IPS-18c (cell line): ENCODE measurements around the gene KCNK7.
"Not testable (repeated sequence)": the region's sequence is repeated elsewhere in the genome, so short reads cannot be mapped to it uniquely, and the experiment has no call there.

Experiments
- H3K4me3 ChIP-seq: 2 replicates; pipeline ENCODE4 v1.7.0; 2013; ENCODE audit warnings: low read depth, mild to moderate bottlenecking, low read length, moderate library complexity; ENCODE audit not compliant: insufficient read depth
- H3K9me3 ChIP-seq: one replicate; pipeline ENCODE4 v1.6.1; 2013; ENCODE audit warnings: mild to moderate bottlenecking, low read length, moderate library complexity; ENCODE audit not compliant: control insufficient read depth, insufficient read depth

KCNK7 gene

GRCh38 chr11:65595543-65596281 lies at the start of gene KCNK7:
Gene KCNK7 (minus strand): TSS chr11:65595800. CDS start chr11:65595772, 28 bp downstream.
- no peak within 1 kb of the TSS for H3K4me3 ChIP-seq
- H3K9me3 ChIP-seq: peaks cover 2% of the 10 kb centered on the region

GRCh38 chr11:65644837-65645236 lies 49.2 kb upstream of the KCNK7 start:
- no peak overlapping the region for H3K4me3 ChIP-seq

GRCh38 chr11:65643971-65644370 lies 48.4 kb upstream of the KCNK7 start:
- H3K4me3 ChIP-seq: no peak overlapping the region
- no peaks in the 10 kb centered on the region for H3K9me3 ChIP-seq

More at GRCh38 chr11:65644837-65645236, 49.2 kb upstream of the KCNK7 start:
- no peaks in the 10 kb centered on the region for H3K9me3 ChIP-seq

- Histone ChIP-seq H3K4me3 (peak overlapping the region; percentile 68), H3K9me3 (no peaks in the 10 kb centered on the region)
These were observed 46.5 kb upstream of the KCNK7 start for GRCh38 chr11:65642014-65642671.

GRCh38 chr11:65641297-65642013 lies 45.9 kb upstream of the KCNK7 start:
- Histone ChIP-seq H3K4me3 (peak overlapping the region; percentile 68; the same call in 1 of the 2 replicates), H3K9me3 (no peaks in the 10 kb centered on the region)

GRCh38 chr11:65640483-65641296 lies 45.1 kb upstream of the KCNK7 start:
- no peak overlapping the region for H3K4me3 ChIP-seq
- no peaks in the 10 kb centered on the region for H3K9me3 ChIP-seq

- H3K9me3 ChIP-seq: no peaks in the 10 kb centered on the region
- H3K4me3 ChIP-seq: no peak overlapping the region
These were observed 44.3 kb upstream of the KCNK7 start for GRCh38 chr11:65639623-65640482.

- H3K9me3 ChIP-seq, H3K4me3 ChIP-seq: not testable (repeated sequence)
These were observed 43.6 kb upstream of the KCNK7 start for GRCh38 chr11:65639228-65639597.

GRCh38 chr11:65637794-65638419 lies 42.3 kb upstream of the KCNK7 start, which contains the start of gene SIPA1:
Gene SIPA1 (plus strand): TSS chr11:65638101. CDS start chr11:65640922, 2,821 bp downstream.
- Histone ChIP-seq H3K4me3 (peak within 1 kb of the TSS; percentile 73), H3K9me3 (no peaks in the 10 kb centered on the region)

GRCh38 chr11:65637032-65637557 lies 41.5 kb upstream of the KCNK7 start:
- H3K4me3 ChIP-seq: peak overlapping the region; percentile 16
- H3K9me3 ChIP-seq: no peaks in the 10 kb centered on the region

- Histone ChIP-seq H3K9me3 (no peaks in the 10 kb centered on the region), H3K4me3 (no peak overlapping the region; the same call in 1 of the 2 replicates)
These were observed 40.8 kb upstream of the KCNK7 start for GRCh38 chr11:65636108-65637031.

- Histone ChIP-seq H3K9me3 (no peaks in the 10 kb centered on the region), H3K4me3 (no peak overlapping the region)
These were observed 39.5 kb upstream of the KCNK7 start for GRCh38 chr11:65634905-65635731.

- H3K4me3 ChIP-seq: no peak overlapping the region
These were observed 38.8 kb upstream of the KCNK7 start for GRCh38 chr11:65634440-65634839.

GRCh38 chr11:65634109-65634436 lies 38.5 kb upstream of the KCNK7 start:
- no peak overlapping the region for H3K4me3 ChIP-seq
- no peaks in the 10 kb centered on the region for H3K9me3 ChIP-seq

More at GRCh38 chr11:65634440-65634839, 38.8 kb upstream of the KCNK7 start:
- H3K9me3 ChIP-seq: no peaks in the 10 kb centered on the region
